Endothelial cell of umbilical vein (primary cell): Measurements from ENCODE around the gene MINDY3. TPM values are rescaled to one million over a fixed set of nuclear protein-coding genes. Genes with fewer than 3 reads are reported as not detected.

Source experiments
- BruUV-seq: library from RNA; stranded (reverse); fragments of 400-500 nt; replicated peaks from 2 replicates; lab custom pipeline; 2021; lab: Mats Ljungman, UMichigan
- CTCF ChIA-PET: fragments of 300-600, 350-600 bp; sonication (Branson Sonifier 250); formaldehyde crosslinking; loops from one replicate; lab custom pipeline; 2021; ENCODE audit warnings: antibody characterized with exemption, inconsistent platforms; lab: Charles Lee
- POLR2A ChIA-PET: fragments of 300-600, 350-600 bp; sonication (Branson Sonifier 250); formaldehyde crosslinking; loops from one replicate; lab custom pipeline; 2021; ENCODE audit warnings: antibody characterized with exemption, inconsistent platforms; lab: Charles Lee
- DNase-seq: peaks from one replicate; pipeline ENCODE4 v3.0.0-alpha.2; 2011; ENCODE audit warnings: low read depth, low spot score
- FAIRE-seq: peaks from 2 replicates; lab custom pipeline; 2011; peaks lifted over from hg19 to GRCh38; lab: Jason Lieb, UNC
- H2AFZ ChIP-seq: 2 replicates; pipeline ENCODE4 v1.6.0; 2012; ENCODE audit warnings: low read depth, low read length, control low read depth, inconsistent platforms
- H3K27ac ChIP-seq: 2 replicates; pipeline ENCODE4 v1.5.1; 2011; ENCODE audit warnings: low read depth, mild to moderate bottlenecking, control low read depth, low read length, moderate library complexity; ENCODE audit not compliant: insufficient read depth
- H3K27me3 ChIP-seq, 2 experiments: 2 replicates each; pipeline versions ENCODE4 v1.6.0 to v1.6.1; 2011; ENCODE audit warnings: low read length in 2 of 2, mixed read lengths in 1 of 2; ENCODE audit not compliant: control insufficient read depth in 2 of 2, insufficient read depth in 2 of 2
- H3K36me3 ChIP-seq, 2 experiments: 2 replicates in 1 of 2; 3 replicates in 1 of 2; pipeline ENCODE4 v1.5.1; 2011; ENCODE audit warnings: low read length in 2 of 2, mild to moderate bottlenecking in 1 of 2, moderate library complexity in 1 of 2; ENCODE audit not compliant: control insufficient read depth in 2 of 2, insufficient read depth in 2 of 2; ENCODE audit errors: extremely low read depth in 1 of 2
- H3K4me1 ChIP-seq: 3 replicates; pipeline ENCODE4 v1.5.1; 2011; ENCODE audit warnings: mild to moderate bottlenecking, low read length; ENCODE audit not compliant: control insufficient read depth, insufficient read depth; ENCODE audit errors: extremely low read depth
- H3K4me2 ChIP-seq: 2 replicates; pipeline ENCODE4 v1.6.1; 2011; ENCODE audit warnings: low read length, control low read depth, mixed read lengths; ENCODE audit not compliant: insufficient read depth
- H3K4me3 ChIP-seq, 3 experiments: fragments of 200-600 bp in 1 of 3; sonication (generic), shearing (Covaris generic) in 1 of 3; replicated peaks in 1 of 3; 2 replicates each; pipeline ENCODE4 v1.5.1; 2011 to 2016; ENCODE audit warnings: control low read depth in 3 of 3, low read length in 3 of 3, mild to moderate bottlenecking in 2 of 3, inconsistent platforms in 1 of 3, low read depth in 1 of 3, moderate library complexity in 1 of 3; ENCODE audit not compliant: insufficient read depth in 1 of 3
- H3K79me2 ChIP-seq: 2 replicates; pipeline ENCODE4 v1.6.0; 2012; ENCODE audit warnings: low read length, inconsistent platforms; ENCODE audit not compliant: control insufficient read depth, insufficient read depth
- H3K9ac ChIP-seq: replicated peaks from 2 replicates; pipeline ENCODE3; 2011; ENCODE audit warnings: low read length, control low read depth; ENCODE audit not compliant: insufficient read depth; ENCODE audit errors: extremely low read depth
- H3K9me1 ChIP-seq: replicated peaks from 3 replicates; pipeline ENCODE4 v1.6.0; 2011; ENCODE audit warnings: mild to moderate bottlenecking, low read length; ENCODE audit not compliant: control insufficient read depth, insufficient read depth; ENCODE audit errors: extremely low read depth
- H3K9me3 ChIP-seq: replicated peaks from 2 replicates; pipeline ENCODE4 v1.5.1; 2012; ENCODE audit warnings: low read length, inconsistent platforms; ENCODE audit not compliant: control insufficient read depth, insufficient read depth
- H4K20me1 ChIP-seq: replicated peaks from 2 replicates; pipeline ENCODE3; 2011; ENCODE audit warnings: mild to moderate bottlenecking, low read length; ENCODE audit not compliant: control insufficient read depth, insufficient read depth; ENCODE audit errors: extremely low read depth
- CTCF ChIP-seq, 2 donors: IDR thresholded peaks; 1 replicate in 1 of 2; 2 replicates in 1 of 2; pipeline ENCODE4 v1.5.1; 2011; ENCODE audit warnings: low read length in 2 of 2, mild to moderate bottlenecking in 2 of 2, moderate library complexity in 2 of 2, control low read depth in 1 of 2, inconsistent platforms in 1 of 2, low read depth in 1 of 2; ENCODE audit not compliant: insufficient read depth in 1 of 2; ENCODE audit errors: extremely low read depth in 1 of 2
- EZH2 ChIP-seq: IDR thresholded peaks from 2 replicates; pipeline ENCODE4 v1.6.1; 2012; ENCODE audit warnings: borderline replicate concordance, low read depth, mild to moderate bottlenecking, moderate library complexity, low read length, inconsistent platforms; ENCODE audit not compliant: severe bottlenecking
- FOS ChIP-seq: IDR thresholded peaks from 2 replicates; pipeline ENCODE4 v1.6.1; 2011; ENCODE audit warnings: mild to moderate bottlenecking, low read length, moderate library complexity, borderline replicate concordance; ENCODE audit not compliant: insufficient read depth
- GATA2 ChIP-seq: IDR thresholded peaks from 2 replicates; pipeline ENCODE4 v1.7.0; 2011; ENCODE audit warnings: low read depth, mild to moderate bottlenecking, moderate library complexity, mixed read lengths, low read length; ENCODE audit not compliant: insufficient read length, insufficient read depth
- JUN ChIP-seq: IDR thresholded peaks from 2 replicates; pipeline ENCODE4 v1.6.1; 2011; ENCODE audit warnings: borderline replicate concordance, low read depth; ENCODE audit not compliant: insufficient read length, insufficient read depth
- MAX ChIP-seq: IDR thresholded peaks from 2 replicates; pipeline ENCODE4 v1.6.1; 2011; ENCODE audit not compliant: insufficient read depth, insufficient read length
- MYC ChIP-seq: IDR thresholded peaks from one replicate; pipeline ENCODE4 v1.6.1; 2011; ENCODE audit warnings: mild to moderate bottlenecking, low read depth, low read length
- POLR2A ChIP-seq: IDR thresholded peaks from 2 replicates; pipeline ENCODE4 v1.6.1; 2012; ENCODE audit warnings: low read depth, mild to moderate bottlenecking, control low read depth, low read length
- POLR2AphosphoS5 ChIP-seq: IDR thresholded peaks from 2 replicates; pipeline ENCODE4 v1.6.1; 2012; ENCODE audit warnings: low read depth, mild to moderate bottlenecking, control low read depth, low read length, moderate library complexity; ENCODE audit not compliant: insufficient read depth
- dilution Hi-C: fragments of 300-500 bp; cut with MboI; formaldehyde crosslinking; loops from one replicate; pipeline ENCODE4 v1.15.0; 2019; ENCODE audit warnings: low sequenced_read_pairs; ENCODE audit not compliant: extremely low pct_ligation_motif_present
- intact Hi-C: fragments of 100-400 bp; cut with micrococcal nuclease; formaldehyde crosslinking; loops from one replicate; pipeline ENCODE4 v1.10.0; 2022
- polyA plus RNA-seq, 4 experiments: library from polyadenylated mRNA; depleted of rRNA in 3 of 4; stranded (reverse) in 3 of 4; unstranded in 1 of 4; fragments of >200 nt; gene quantifications; 2 replicates each; pipeline versions ENCODE4 v1.2.1 to v1.2.3, GENCODE V29; 2011 to 2012; ENCODE audit warnings: missing spikeins in 1 of 4
- total RNA-seq: library from RNA; stranded (reverse); gene quantifications from 2 replicates; pipeline ENCODE4 v1.2.3, GENCODE V29; 2021

The MINDY3 gene
- total and polyA plus RNA-seq, 2 donors (not counting 3 experiments of a cell fraction or from before 2014, with no cell fraction given): 7.5 to 20.2 TPM

DNA sequence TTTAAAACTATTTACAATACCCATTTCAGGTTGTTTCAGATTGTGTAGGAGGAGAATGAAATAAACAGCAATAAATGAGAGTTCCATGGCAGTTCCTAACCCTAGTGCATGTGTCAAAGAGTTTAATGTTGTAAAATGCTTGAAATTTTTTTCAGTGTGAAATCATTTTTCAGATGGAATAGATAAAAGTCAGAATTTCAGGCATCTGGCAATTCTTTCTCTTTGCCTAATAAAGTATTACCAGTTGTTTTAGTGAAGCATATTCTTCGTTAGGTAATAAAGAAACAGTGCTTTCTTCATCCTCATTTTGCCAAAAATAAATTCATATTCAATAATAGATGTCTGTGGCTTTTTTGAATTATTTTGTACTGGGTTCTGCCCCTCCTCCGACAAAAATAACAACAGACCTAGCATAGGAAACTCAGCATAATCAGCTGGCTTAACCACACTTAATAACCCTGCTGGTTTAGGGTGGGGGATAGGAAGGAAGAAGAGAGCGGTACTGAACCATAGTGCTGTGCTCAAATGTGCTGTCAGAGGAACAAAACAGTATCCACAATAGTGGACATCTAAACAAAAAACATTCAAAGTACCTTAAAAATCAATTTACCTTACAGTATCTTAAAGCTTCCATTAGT is 39.1 kb downstream of the MINDY3 start:
- H3K27ac ChIP-seq: no peak overlapping the region
- H3K36me3 ChIP-seq: peaks cover 0 to 3% of the 10 kb centered on the region in 2 experiments
- no peaks in the 10 kb centered on the region for H3K9me3 ChIP-seq
- no peak overlapping the region for H2AFZ ChIP-seq
- intact Hi-C loops: no loop called here
- no peaks in the 10 kb centered on the region for H3K4me1 ChIP-seq
- H4K20me1 ChIP-seq: no peaks in the 10 kb centered on the region
- no peaks in the 10 kb centered on the region for H3K79me2 ChIP-seq
- no peaks in the 10 kb centered on the region for H3K9me1 ChIP-seq
- FAIRE-seq (no peak), DNase-seq (no peak)
- BruUV-seq: no TSS peak
- no peak overlapping the region for H3K4me2 ChIP-seq
- H3K9ac ChIP-seq: no peak overlapping the region
- dilution Hi-C loops: no loop called here
- ChIA-PET CTCF (interaction anchor here (1.0 kb wide), 1 partner anchor 101 kb away, joined by 4 read pairs; the partner anchor contains the start of gene ITGA8), POLR2A (no interaction called here)
- H3K27me3 ChIP-seq: no peaks in the 10 kb centered on the region
- TF ChIP-seq FOS: no peak
- no peak for TF ChIP-seq POLR2A
- no peak for TF ChIP-seq CTCF (IDR thresholded peaks at IDR 0.05; ENCODE audit: extremely low read depth in 1 of 2, insufficient read depth in 1 of 2, low read depth in 1 of 2, low read length in 2 of 2)
- TF ChIP-seq GATA2: no peak
- no peak for TF ChIP-seq POLR2AphosphoS5
- TF ChIP-seq JUN: no peak
- TF ChIP-seq MAX: no peak
- no peak for TF ChIP-seq EZH2
- no peak for TF ChIP-seq MYC
- H3K4me3 ChIP-seq: no peak overlapping the region
